Measurements from ENCODE around the gene SPEN. TPM values are rescaled to one million over a fixed set of nuclear protein-coding genes. Genes with fewer than 3 reads are reported as not detected.
A peak's percentile ranks its signal among the peaks of the same experiment; 100 is the strongest.

The SPEN gene
- total and polyA plus RNA-seq, 9 of the 15 experiments (the other 6 are each of a cell fraction or from before 2014, with no cell fraction given): 5.7 to 87.5 (median 27.2) TPM

- TF ChIP-seq MCM3 (IDR thresholded peaks at IDR 0.05): no peak
- TF ChIP-seq ADNP (tag; IDR thresholded peaks at IDR 0.05): no peak; the same call in 1 of the 2 replicates
- TF ChIP-seq BRCA1 (IDR thresholded peaks at IDR 0.05): no peak
- no peak for TF ChIP-seq BRCA1 (CRISPR knock-in tag; IDR thresholded peaks at IDR 0.05)
- TF ChIP-seq SREBF1 (IDR thresholded peaks at IDR 0.05; ENCODE audit: borderline replicate concordance, low read depth, low read length): no peak
- no peak for TF ChIP-seq XRCC5 (IDR thresholded peaks at IDR 0.05; ENCODE audit: low read depth, low read length)
- TF ChIP-seq DACH1 (IDR thresholded peaks at IDR 0.05; ENCODE audit: partially characterized antibody): no peak
- TF ChIP-seq BRF2 (IDR thresholded peaks at IDR 0.05; ENCODE audit: borderline replicate concordance, insufficient read depth, insufficient read length): no peak
- TF ChIP-seq MCM2 (IDR thresholded peaks at IDR 0.05; ENCODE audit: low read depth): no peak
- TF ChIP-seq GTF2A2 (tag; IDR thresholded peaks at IDR 0.05): no peak
- TF ChIP-seq HDAC8 (tag; IDR thresholded peaks at IDR 0.05): no peak
- no peak for TF ChIP-seq ZNF780A (CRISPR knock-in tag; IDR thresholded peaks at IDR 0.05)
- no peak for TF ChIP-seq E2F3 (CRISPR knock-in tag; IDR thresholded peaks at IDR 0.05)
- TF ChIP-seq, protein P1, sequence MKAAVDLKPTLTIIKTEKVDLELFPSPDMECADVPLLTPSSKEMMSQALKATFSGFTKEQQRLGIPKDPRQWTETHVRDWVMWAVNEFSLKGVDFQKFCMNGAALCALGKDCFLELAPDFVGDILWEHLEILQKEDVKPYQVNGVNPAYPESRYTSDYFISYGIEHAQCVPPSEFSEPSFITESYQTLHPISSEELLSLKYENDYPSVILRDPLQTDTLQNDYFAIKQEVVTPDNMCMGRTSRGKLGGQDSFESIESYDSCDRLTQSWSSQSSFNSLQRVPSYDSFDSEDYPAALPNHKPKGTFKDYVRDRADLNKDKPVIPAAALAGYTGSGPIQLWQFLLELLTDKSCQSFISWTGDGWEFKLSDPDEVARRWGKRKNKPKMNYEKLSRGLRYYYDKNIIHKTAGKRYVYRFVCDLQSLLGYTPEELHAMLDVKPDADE (conservative IDR thresholded peaks at IDR 0.05; ENCODE audit: control insufficient read depth, low read depth, low read length): 0 out of 2 replicates have a peak, but pooled peaks have one; percentile 36
- TF ChIP-seq PCBP1 (IDR thresholded peaks at IDR 0.05; ENCODE audit: low read depth, low read length, poor library complexity, severe bottlenecking): no peak
- no peak for TF ChIP-seq MTA3 (IDR thresholded peaks at IDR 0.05; ENCODE audit: borderline replicate concordance)
- TF ChIP-seq TARDBP (IDR thresholded peaks at IDR 0.05): no peak
- no peak for TF ChIP-seq NR4A1 (CRISPR knock-in tag; IDR thresholded peaks at IDR 0.05)
- no peak for TF ChIP-seq NR4A1 (tag; IDR thresholded peaks at IDR 0.05)
- TF ChIP-seq RBFOX2 (IDR thresholded peaks at IDR 0.05; ENCODE audit: low read depth, low read length): peak; percentile 80
- no peak for TF ChIP-seq ZBED1 (IDR thresholded peaks at IDR 0.05)
- TF ChIP-seq ZNF77 (CRISPR knock-in tag; IDR thresholded peaks at IDR 0.05): no peak
- TF ChIP-seq BCOR (IDR thresholded peaks at IDR 0.05): 0 out of 2 replicates have a peak, but pooled peaks have one; percentile 34
- TF ChIP-seq FIP1L1 (IDR thresholded peaks at IDR 0.05; ENCODE audit: low read depth, low read length, poor library complexity, severe bottlenecking): no peak
- TF ChIP-seq DDX20 (tag; IDR thresholded peaks at IDR 0.05; ENCODE audit: low read depth): no peak
- no peak for TF ChIP-seq ZNF699 (CRISPR knock-in tag; IDR thresholded peaks at IDR 0.05; ENCODE audit: insufficient replicate concordance)
- 0 out of 2 replicates have a peak, but pooled peaks have one; percentile 27 for TF ChIP-seq MAX (CRISPR knock-in tag; IDR thresholded peaks at IDR 0.05)
- TF ChIP-seq ATF4 (CRISPR knock-in tag; IDR thresholded peaks at IDR 0.05): no peak
- no peak for TF ChIP-seq NUFIP1 (IDR thresholded peaks at IDR 0.05; ENCODE audit: partially characterized antibody)
Observed at GRCh38 chr1:15833069-15833679, 14.3 kb upstream of the SPEN start (continued).

All from K562 (cell line).